Measurements from ENCODE around the gene CMKLR1.

CMKLR1 gene, protein sequence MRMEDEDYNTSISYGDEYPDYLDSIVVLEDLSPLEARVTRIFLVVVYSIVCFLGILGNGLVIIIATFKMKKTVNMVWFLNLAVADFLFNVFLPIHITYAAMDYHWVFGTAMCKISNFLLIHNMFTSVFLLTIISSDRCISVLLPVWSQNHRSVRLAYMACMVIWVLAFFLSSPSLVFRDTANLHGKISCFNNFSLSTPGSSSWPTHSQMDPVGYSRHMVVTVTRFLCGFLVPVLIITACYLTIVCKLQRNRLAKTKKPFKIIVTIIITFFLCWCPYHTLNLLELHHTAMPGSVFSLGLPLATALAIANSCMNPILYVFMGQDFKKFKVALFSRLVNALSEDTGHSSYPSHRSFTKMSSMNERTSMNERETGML

DNA sequence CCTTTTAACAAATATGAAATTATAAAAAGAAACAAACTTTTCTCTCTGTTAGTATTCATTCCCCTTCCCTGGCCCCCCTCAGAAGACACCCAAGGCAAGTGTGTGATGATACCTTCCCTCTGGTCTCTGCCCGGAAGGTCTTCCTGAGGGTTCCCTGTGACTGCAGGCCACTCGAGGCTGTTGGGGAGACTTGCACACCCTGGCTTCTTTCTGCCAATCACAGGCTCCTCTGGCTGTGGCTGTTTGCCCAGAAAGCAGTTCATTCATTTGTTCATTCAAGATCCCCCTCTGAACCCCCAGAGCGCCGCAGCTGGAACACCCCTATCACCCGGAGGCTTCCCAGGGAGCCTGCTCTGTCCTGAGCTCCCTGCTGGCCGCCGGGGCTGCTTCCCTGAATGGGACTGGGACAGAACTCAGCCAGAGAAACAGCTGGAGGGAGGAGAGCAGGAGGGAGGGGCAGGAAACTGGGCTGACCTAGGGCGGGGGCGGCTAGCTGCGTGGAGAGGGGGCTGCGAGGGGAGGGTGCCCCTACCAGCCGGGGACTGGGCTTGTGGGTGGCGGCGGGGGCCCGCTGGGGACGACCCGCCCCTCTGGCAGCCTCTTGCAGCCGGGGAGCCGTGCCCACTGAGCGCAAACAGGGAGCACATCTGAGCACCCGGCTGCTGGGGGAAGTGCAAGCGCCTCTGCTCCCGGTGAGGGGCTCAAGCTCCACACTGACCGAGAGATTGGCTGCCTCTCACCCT is at the start of gene CMKLR1:
TSS of gene CMKLR1 (minus strand) at position 397 of the 743 bp plus-strand sequence. CDS start 45,720 bp downstream, outside the sequence.
- Histone ChIP-seq H3K9ac (ENCODE audit: low read depth in 1 of 2, low read length in 2 of 2) (no peak within 1 kb of the TSS), H3K36me3 (ENCODE audit: control insufficient read depth in 1 of 2, insufficient read depth in 2 of 2, low read length in 2 of 2) (no peaks in the 10 kb centered on the region), H3K27ac (ENCODE audit: low read depth, low read length) (no peak within 1 kb of the TSS), H3K9me3 (ENCODE audit: control insufficient read depth in 1 of 2, low read length in 2 of 2) (no peaks in the 10 kb centered on the region), H3K27me3 (ENCODE audit: control insufficient read depth in 1 of 2, insufficient read depth in 2 of 2, low read length in 2 of 2) (peaks cover 5 to 13% of the 10 kb centered on the region in 2 donors), H3K4me1 (ENCODE audit: control insufficient read depth in 1 of 2, insufficient read depth in 2 of 2, low read length in 2 of 2) (peaks cover 0 to 3% of the 10 kb centered on the region in 2 donors), H3K4me3 (ENCODE audit: low read depth in 1 of 2, low read length in 2 of 2) (no peak within 1 kb of the TSS)

DNA sequence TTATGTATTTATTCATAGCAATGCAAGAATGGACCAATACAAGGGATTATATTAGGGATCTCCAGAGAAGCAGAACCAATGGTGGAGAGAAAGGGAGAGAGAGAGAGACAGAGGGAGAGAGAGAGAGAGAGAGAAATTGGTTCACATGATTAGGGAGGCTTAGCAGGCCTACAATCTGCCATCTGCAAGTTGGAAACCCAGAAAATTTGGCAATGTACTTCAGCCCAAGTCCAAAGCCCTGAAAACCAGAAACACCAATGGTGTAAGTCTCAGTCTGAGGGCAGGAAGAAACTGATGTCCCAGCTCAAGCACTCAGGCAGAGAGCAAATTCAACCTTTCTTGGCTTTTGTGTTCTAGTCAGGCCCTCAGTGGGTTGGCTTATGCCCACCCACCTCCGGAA is 48.7 kb upstream of the CMKLR1 start:
- H3K4me1 ChIP-seq (ENCODE audit: control insufficient read depth in 1 of 2, insufficient read depth in 2 of 2, low read length in 2 of 2): no peaks in the 10 kb centered on the region
- no peak overlapping the region for H3K27ac ChIP-seq (ENCODE audit: low read depth, low read length)
- H3K36me3 ChIP-seq (ENCODE audit: control insufficient read depth in 1 of 2, insufficient read depth in 2 of 2, low read length in 2 of 2): no peaks in the 10 kb centered on the region
- H3K9me3 ChIP-seq (ENCODE audit: control insufficient read depth in 1 of 2, low read length in 2 of 2): no peaks in the 10 kb centered on the region
- no peaks in the 10 kb centered on the region for H3K27me3 ChIP-seq (ENCODE audit: control insufficient read depth in 1 of 2, insufficient read depth in 2 of 2, low read length in 2 of 2)
- H3K9ac ChIP-seq (ENCODE audit: low read depth in 1 of 2, low read length in 2 of 2): no peak overlapping the region
- H3K4me3 ChIP-seq (ENCODE audit: low read depth in 1 of 2, low read length in 2 of 2): no peak overlapping the region

DNA sequence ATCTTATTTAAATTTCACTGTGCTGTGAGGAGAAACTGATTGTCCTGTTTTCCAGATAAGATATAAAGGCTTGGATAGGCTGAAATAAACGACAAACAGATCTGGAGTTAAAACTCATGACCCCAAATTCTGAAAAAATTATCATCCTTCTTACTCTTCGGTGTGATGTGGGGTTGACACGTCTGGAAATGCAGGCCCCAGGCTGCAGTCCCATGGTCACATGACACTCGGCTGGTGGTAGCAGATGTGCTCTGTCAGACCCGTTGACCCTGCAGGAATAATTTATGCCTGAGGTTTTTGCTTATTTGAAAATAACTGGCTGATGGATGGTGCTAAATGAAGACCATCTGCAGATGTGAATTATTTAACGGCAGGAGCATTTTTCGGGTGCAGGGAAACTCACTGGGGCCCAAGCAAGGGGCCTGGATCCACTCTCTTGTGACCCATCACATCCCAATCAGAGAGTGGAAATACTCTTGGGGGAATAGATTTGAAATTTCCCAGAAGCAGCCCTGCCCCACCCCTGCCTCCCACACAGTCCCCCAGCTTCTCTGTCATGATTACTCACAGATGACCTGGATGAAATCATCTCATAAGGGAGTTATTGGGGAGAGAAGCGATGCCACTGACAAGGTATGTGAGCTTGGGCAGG is 47.7 kb upstream of the CMKLR1 start:
- Histone ChIP-seq H3K9ac (ENCODE audit: low read depth in 1 of 2, low read length in 2 of 2) (no peak overlapping the region), H3K36me3 (ENCODE audit: control insufficient read depth in 1 of 2, insufficient read depth in 2 of 2, low read length in 2 of 2) (no peaks in the 10 kb centered on the region), H3K9me3 (ENCODE audit: control insufficient read depth in 1 of 2, low read length in 2 of 2) (no peaks in the 10 kb centered on the region), H3K27me3 (ENCODE audit: control insufficient read depth in 1 of 2, insufficient read depth in 2 of 2, low read length in 2 of 2) (no peaks in the 10 kb centered on the region), H3K4me3 (ENCODE audit: low read depth in 1 of 2, low read length in 2 of 2) (no peak overlapping the region), H3K27ac (ENCODE audit: low read depth, low read length) (no peak overlapping the region), H3K4me1 (ENCODE audit: control insufficient read depth in 1 of 2, insufficient read depth in 2 of 2, low read length in 2 of 2) (no peaks in the 10 kb centered on the region)

DNA sequence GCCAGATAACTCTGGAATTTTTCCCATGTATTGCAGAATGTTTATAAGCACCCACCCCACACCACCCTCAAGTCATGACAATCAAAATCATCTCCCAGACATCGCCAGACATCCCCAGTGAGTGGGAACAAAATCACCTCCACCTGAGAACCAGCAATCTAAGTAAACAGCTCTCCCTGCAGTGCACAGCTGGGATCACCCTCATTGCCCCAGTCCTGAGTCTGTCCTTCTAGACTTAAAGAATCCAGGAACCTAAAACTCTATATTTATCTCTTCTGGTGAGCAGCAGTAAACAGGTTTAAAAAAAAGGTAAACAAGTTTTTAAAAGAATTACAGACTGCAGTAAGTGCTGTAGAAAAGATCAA is 43.3 kb upstream of the CMKLR1 start:
- H3K9ac ChIP-seq (ENCODE audit: low read depth in 1 of 2, low read length in 2 of 2): no peak overlapping the region
- no peaks in the 10 kb centered on the region for H3K36me3 ChIP-seq (ENCODE audit: control insufficient read depth in 1 of 2, insufficient read depth in 2 of 2, low read length in 2 of 2)
- no peaks in the 10 kb centered on the region for H3K4me1 ChIP-seq (ENCODE audit: control insufficient read depth in 1 of 2, insufficient read depth in 2 of 2, low read length in 2 of 2)
- no peaks in the 10 kb centered on the region for H3K9me3 ChIP-seq (ENCODE audit: control insufficient read depth in 1 of 2, low read length in 2 of 2)
- H3K27me3 ChIP-seq (ENCODE audit: control insufficient read depth in 1 of 2, insufficient read depth in 2 of 2, low read length in 2 of 2): no peaks in the 10 kb centered on the region
- no peak overlapping the region for H3K4me3 ChIP-seq (ENCODE audit: low read depth in 1 of 2, low read length in 2 of 2)
- H3K27ac ChIP-seq (ENCODE audit: low read depth, low read length): no peak overlapping the region

DNA sequence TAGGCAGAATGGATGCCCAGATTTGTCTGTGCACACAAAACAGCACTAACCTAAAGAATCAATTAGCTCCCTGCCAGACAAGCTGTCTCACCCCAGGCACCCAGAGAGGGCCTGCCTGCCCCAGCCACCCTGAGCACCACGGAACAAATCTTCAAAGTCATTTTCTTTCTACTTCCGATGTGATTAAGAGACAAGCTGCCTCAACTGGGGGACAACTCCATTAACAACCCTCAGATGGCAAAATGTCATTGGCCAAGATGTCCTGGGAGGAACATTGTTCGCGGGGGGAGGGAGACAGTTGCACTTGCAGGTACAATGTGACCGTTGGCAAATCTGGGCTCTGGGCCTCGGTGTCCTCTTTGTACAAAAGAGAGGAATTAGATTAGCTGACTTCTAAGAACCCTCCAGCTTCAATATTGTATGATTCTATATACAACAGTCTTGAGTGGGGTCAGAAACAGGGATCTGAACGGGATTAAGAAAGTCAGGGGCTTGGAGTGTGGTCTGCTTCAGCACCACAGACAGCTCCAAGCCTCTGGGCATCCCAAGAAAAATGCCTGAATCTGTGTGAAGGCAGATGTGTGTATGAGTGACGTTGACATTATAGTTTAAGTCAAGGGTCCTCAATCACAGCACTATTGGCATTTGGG is 42.8 kb upstream of the CMKLR1 start:
- Histone ChIP-seq H3K9me3 (ENCODE audit: control insufficient read depth in 1 of 2, low read length in 2 of 2) (no peaks in the 10 kb centered on the region), H3K27me3 (ENCODE audit: control insufficient read depth in 1 of 2, insufficient read depth in 2 of 2, low read length in 2 of 2) (no peaks in the 10 kb centered on the region), H3K36me3 (ENCODE audit: control insufficient read depth in 1 of 2, insufficient read depth in 2 of 2, low read length in 2 of 2) (no peaks in the 10 kb centered on the region), H3K4me1 (ENCODE audit: control insufficient read depth in 1 of 2, insufficient read depth in 2 of 2, low read length in 2 of 2) (no peaks in the 10 kb centered on the region), H3K27ac (ENCODE audit: low read depth, low read length) (no peak overlapping the region), H3K9ac (ENCODE audit: low read depth in 1 of 2, low read length in 2 of 2) (no peak overlapping the region), H3K4me3 (ENCODE audit: low read depth in 1 of 2, low read length in 2 of 2) (no peak overlapping the region)

DNA sequence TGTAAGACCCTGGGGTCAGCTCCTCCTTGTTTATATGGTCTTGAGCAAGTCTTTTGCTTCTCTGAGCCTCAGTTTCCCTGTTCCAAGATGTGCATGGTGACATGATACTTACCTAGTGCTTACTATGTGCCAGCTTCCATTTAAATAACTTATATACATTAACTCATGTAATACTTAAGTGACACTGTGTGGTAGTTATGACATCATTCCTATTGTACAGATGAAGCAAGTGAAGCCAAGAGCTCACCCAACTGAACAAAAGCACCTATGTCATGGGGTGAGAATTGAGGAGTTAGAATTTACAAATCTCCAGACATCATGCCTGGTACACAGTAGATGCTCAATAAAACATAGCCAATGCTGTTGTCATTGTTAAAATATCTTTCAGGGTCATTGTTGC is 41.3 kb upstream of the CMKLR1 start:
- Histone ChIP-seq H3K36me3 (ENCODE audit: control insufficient read depth in 1 of 2, insufficient read depth in 2 of 2, low read length in 2 of 2) (no peaks in the 10 kb centered on the region), H3K4me3 (ENCODE audit: low read depth in 1 of 2, low read length in 2 of 2) (no peak overlapping the region), H3K27ac (ENCODE audit: low read depth, low read length) (no peak overlapping the region), H3K9me3 (ENCODE audit: control insufficient read depth in 1 of 2, low read length in 2 of 2) (peaks cover 0 to 5% of the 10 kb centered on the region in 2 donors), H3K9ac (ENCODE audit: low read depth in 1 of 2, low read length in 2 of 2) (no peak overlapping the region), H3K27me3 (ENCODE audit: control insufficient read depth in 1 of 2, insufficient read depth in 2 of 2, low read length in 2 of 2) (no peaks in the 10 kb centered on the region), H3K4me1 (ENCODE audit: control insufficient read depth in 1 of 2, insufficient read depth in 2 of 2, low read length in 2 of 2) (no peaks in the 10 kb centered on the region)

DNA sequence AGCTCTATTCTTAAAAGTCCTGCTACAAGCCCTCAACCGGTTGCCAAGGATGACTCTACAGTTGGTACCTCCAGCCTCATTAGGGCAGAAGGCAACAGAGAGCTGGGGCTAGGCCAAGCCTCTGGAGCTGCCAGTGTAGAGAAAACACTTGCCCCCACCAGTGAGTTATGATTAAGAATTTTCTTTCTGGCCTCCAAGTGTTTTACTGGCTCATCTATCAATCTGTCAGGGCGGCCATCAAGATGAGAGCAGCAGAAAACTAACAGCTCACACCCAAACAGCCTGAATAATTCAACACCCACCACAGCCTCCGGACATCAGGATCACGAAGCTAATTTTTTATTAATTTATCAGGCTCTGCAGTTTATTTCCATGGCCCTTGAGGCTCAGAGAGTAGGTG is 40.7 kb upstream of the CMKLR1 start:
- H3K9ac ChIP-seq (ENCODE audit: low read depth in 1 of 2, low read length in 2 of 2): no peak overlapping the region
- H3K9me3 ChIP-seq (ENCODE audit: control insufficient read depth in 1 of 2, low read length in 2 of 2): peaks cover 0 to 5% of the 10 kb centered on the region in 2 donors
- no peaks in the 10 kb centered on the region for H3K36me3 ChIP-seq (ENCODE audit: control insufficient read depth in 1 of 2, insufficient read depth in 2 of 2, low read length in 2 of 2)
- no peak overlapping the region for H3K27ac ChIP-seq (ENCODE audit: low read depth, low read length)
- H3K4me1 ChIP-seq (ENCODE audit: control insufficient read depth in 1 of 2, insufficient read depth in 2 of 2, low read length in 2 of 2): no peaks in the 10 kb centered on the region
- no peak overlapping the region for H3K4me3 ChIP-seq (ENCODE audit: low read depth in 1 of 2, low read length in 2 of 2)
- no peaks in the 10 kb centered on the region for H3K27me3 ChIP-seq (ENCODE audit: control insufficient read depth in 1 of 2, insufficient read depth in 2 of 2, low read length in 2 of 2)

DNA sequence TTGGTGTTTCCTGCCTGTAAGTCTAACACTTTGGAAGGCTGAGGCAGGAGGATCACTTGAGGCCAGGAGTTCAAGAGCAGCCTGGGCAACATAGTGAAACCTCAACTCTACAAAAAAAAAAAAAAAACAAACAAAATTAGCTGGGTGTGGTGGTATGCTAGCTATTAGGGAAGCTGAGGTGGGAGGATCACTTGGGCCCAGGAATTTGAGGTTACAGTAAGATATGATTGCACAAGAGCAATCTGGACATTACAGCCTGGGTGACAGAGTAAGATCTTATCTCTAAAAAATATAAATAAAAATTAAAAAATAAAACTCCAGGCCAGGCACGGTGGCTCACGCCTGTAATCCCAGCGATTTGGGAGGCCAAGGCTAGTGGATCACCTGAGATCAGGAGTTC is 39.8 kb upstream of the CMKLR1 start:
- no peaks in the 10 kb centered on the region for H3K27me3 ChIP-seq (ENCODE audit: control insufficient read depth in 1 of 2, insufficient read depth in 2 of 2, low read length in 2 of 2)
- peaks cover 0 to 9% of the 10 kb centered on the region in 2 donors for H3K9me3 ChIP-seq (ENCODE audit: control insufficient read depth in 1 of 2, low read length in 2 of 2)
- H3K9ac ChIP-seq (ENCODE audit: low read depth in 1 of 2, low read length in 2 of 2): no peak overlapping the region
- H3K27ac ChIP-seq (ENCODE audit: low read depth, low read length): no peak overlapping the region
- no peak overlapping the region for H3K4me3 ChIP-seq (ENCODE audit: low read depth in 1 of 2, low read length in 2 of 2)
- H3K36me3 ChIP-seq (ENCODE audit: control insufficient read depth in 1 of 2, insufficient read depth in 2 of 2, low read length in 2 of 2): no peaks in the 10 kb centered on the region
- no peaks in the 10 kb centered on the region for H3K4me1 ChIP-seq (ENCODE audit: control insufficient read depth in 1 of 2, insufficient read depth in 2 of 2, low read length in 2 of 2)

DNA sequence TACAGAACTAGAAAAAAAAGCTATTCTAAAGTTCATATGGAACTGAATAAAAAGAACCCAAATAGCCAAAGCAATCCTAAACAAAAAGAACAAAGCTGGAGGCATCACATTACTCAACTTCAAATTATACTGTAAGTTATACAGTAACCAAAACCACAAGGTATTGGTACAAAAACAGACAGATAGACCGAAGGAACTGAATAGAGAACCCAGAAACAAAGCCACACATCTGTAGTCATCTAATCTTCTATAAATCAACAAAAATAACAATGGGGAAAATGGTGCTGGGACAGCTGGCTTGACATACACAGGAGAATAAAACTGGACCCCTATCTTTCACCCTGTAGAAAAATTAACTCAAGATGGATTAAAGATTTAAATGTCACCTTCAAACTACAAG is 38.1 kb upstream of the CMKLR1 start:
- Histone ChIP-seq H3K27ac (ENCODE audit: low read depth, low read length) (no peak overlapping the region), H3K4me3 (ENCODE audit: low read depth in 1 of 2, low read length in 2 of 2) (no peak overlapping the region), H3K36me3 (ENCODE audit: control insufficient read depth in 1 of 2, insufficient read depth in 2 of 2, low read length in 2 of 2) (no peaks in the 10 kb centered on the region), H3K4me1 (ENCODE audit: control insufficient read depth in 1 of 2, insufficient read depth in 2 of 2, low read length in 2 of 2) (no peaks in the 10 kb centered on the region), H3K9ac (ENCODE audit: low read depth in 1 of 2, low read length in 2 of 2) (no peak overlapping the region), H3K9me3 (ENCODE audit: control insufficient read depth in 1 of 2, low read length in 2 of 2) (peaks cover 0 to 15% of the 10 kb centered on the region in 2 donors), H3K27me3 (ENCODE audit: control insufficient read depth in 1 of 2, insufficient read depth in 2 of 2, low read length in 2 of 2) (no peaks in the 10 kb centered on the region)

Measured in duodenal mucosa (tissue), 2 donors.